ENCODE results near the gene DPYD. TPM values are rescaled to one million over a fixed set of nuclear protein-coding genes. Genes with fewer than 3 reads are reported as not detected.
"Not testable (repeated sequence)": the region's sequence is repeated elsewhere in the genome, so short reads cannot be mapped to it uniquely, and the experiment has no call there.

DPYD gene
- total RNA-seq, 1 donor: 81.4 TPM

- no peaks in the 10 kb centered on the region for H3K36me3 ChIP-seq (ENCODE audit: insufficient read depth, low read length)
- no peaks in the 10 kb centered on the region for H3K4me1 ChIP-seq (ENCODE audit: insufficient read depth, low read length)
- H3K79me2 ChIP-seq (ENCODE audit: insufficient read depth, low read length): no peaks in the 10 kb centered on the region
- TF ChIP-seq CTCF (IDR thresholded peaks at IDR 0.05; ENCODE audit: extremely low read depth, low read depth, low read length): no peak
- H4K20me1 ChIP-seq (ENCODE audit: insufficient read depth, low read length): no peaks in the 10 kb centered on the region
- H3K27me3 ChIP-seq (ENCODE audit: insufficient read depth, low read length): no peaks in the 10 kb centered on the region
- DNase-seq (ENCODE audit: insufficient read length, low spot score, missing footprints): no peak
- H2AFZ ChIP-seq (ENCODE audit: low read length): no peak overlapping the region
- H3K4me3 ChIP-seq (ENCODE audit: insufficient read depth, low read length): no peak overlapping the region
- H3K27ac ChIP-seq (ENCODE audit: low read depth, low read length): no peak overlapping the region
- H3K4me2 ChIP-seq (ENCODE audit: insufficient read depth, low read length): no peak overlapping the region
- H3K9me3 ChIP-seq (ENCODE audit: low read depth, low read length): no peaks in the 10 kb centered on the region
These were observed 682.0 kb downstream of the DPYD start for GRCh38 chr1:97238816-97239215.

GRCh38 chr1:97231354-97231753 is 689.5 kb downstream of the DPYD start:
- H3K27me3 ChIP-seq (ENCODE audit: insufficient read depth, low read length); H3K79me2 ChIP-seq (ENCODE audit: insufficient read depth, low read length); H3K4me3 ChIP-seq (ENCODE audit: insufficient read depth, low read length); H3K4me1 ChIP-seq (ENCODE audit: insufficient read depth, low read length); H3K27ac ChIP-seq (ENCODE audit: low read depth, low read length); H3K36me3 ChIP-seq (ENCODE audit: insufficient read depth, low read length); H2AFZ ChIP-seq (ENCODE audit: low read length); H3K9me3 ChIP-seq (ENCODE audit: low read depth, low read length); H3K4me2 ChIP-seq (ENCODE audit: insufficient read depth, low read length); H4K20me1 ChIP-seq (ENCODE audit: insufficient read depth, low read length); DNase-seq (ENCODE audit: insufficient read length, low spot score, missing footprints): not testable (repeated sequence)

GRCh38 chr1:97212671-97213070 is 708.2 kb downstream of the DPYD start:
- no peaks in the 10 kb centered on the region for H3K79me2 ChIP-seq (ENCODE audit: insufficient read depth, low read length)
- H3K36me3 ChIP-seq (ENCODE audit: insufficient read depth, low read length): no peaks in the 10 kb centered on the region
- no peaks in the 10 kb centered on the region for H3K4me1 ChIP-seq (ENCODE audit: insufficient read depth, low read length)
- H3K4me2 ChIP-seq (ENCODE audit: insufficient read depth, low read length): no peak overlapping the region
- H3K9me3 ChIP-seq (ENCODE audit: low read depth, low read length): no peaks in the 10 kb centered on the region
- no peaks in the 10 kb centered on the region for H3K27me3 ChIP-seq (ENCODE audit: insufficient read depth, low read length)
- no peaks in the 10 kb centered on the region for H4K20me1 ChIP-seq (ENCODE audit: insufficient read depth, low read length)
- H2AFZ ChIP-seq (ENCODE audit: low read length): no peak overlapping the region
- TF ChIP-seq CTCF (IDR thresholded peaks at IDR 0.05; ENCODE audit: extremely low read depth, low read depth, low read length): no peak
- H3K4me3 ChIP-seq (ENCODE audit: insufficient read depth, low read length): no peak overlapping the region
- no peak for DNase-seq (ENCODE audit: insufficient read length, low spot score, missing footprints)
- H3K27ac ChIP-seq (ENCODE audit: low read depth, low read length): no peak overlapping the region

GRCh38 chr1:97210307-97210706 is 710.5 kb downstream of the DPYD start:
- DNase-seq (ENCODE audit: insufficient read length, low spot score, missing footprints): no peak
- H3K27ac ChIP-seq (ENCODE audit: low read depth, low read length): no peak overlapping the region
- H3K4me3 ChIP-seq (ENCODE audit: insufficient read depth, low read length): no peak overlapping the region

More at GRCh38 chr1:97210307-97210706, 710.5 kb downstream of the DPYD start:
- Histone ChIP-seq H4K20me1 (ENCODE audit: insufficient read depth, low read length) (no peaks in the 10 kb centered on the region), H3K4me1 (ENCODE audit: insufficient read depth, low read length) (no peaks in the 10 kb centered on the region), H3K36me3 (ENCODE audit: insufficient read depth, low read length) (no peaks in the 10 kb centered on the region), H3K27me3 (ENCODE audit: insufficient read depth, low read length) (no peaks in the 10 kb centered on the region), H3K79me2 (ENCODE audit: insufficient read depth, low read length) (no peaks in the 10 kb centered on the region), H3K9me3 (ENCODE audit: low read depth, low read length) (no peaks in the 10 kb centered on the region), H3K4me2 (ENCODE audit: insufficient read depth, low read length) (no peak overlapping the region), H2AFZ (ENCODE audit: low read length) (no peak overlapping the region)
- TF ChIP-seq CTCF (IDR thresholded peaks at IDR 0.05; ENCODE audit: extremely low read depth, low read depth, low read length): no peak
